Measurements from ENCODE around the gene CHPF.

Gene CHPF

GRCh38 chr2:219560037-219560892 lies 16.7 kb upstream of the CHPF start:
- Histone ChIP-seq H3K27ac (replicated peaks) (no peak overlapping the region), H3K4me3 (replicated peaks; ENCODE audit: insufficient read depth, low read length) (no peak overlapping the region), H3K27me3 (ENCODE audit: insufficient read depth, poor library complexity, severe bottlenecking) (no peaks in the 10 kb centered on the region)
- TF ChIP-seq REST (IDR thresholded peaks at IDR 0.05; ENCODE audit: insufficient replicate concordance, low read depth) = no peak
- TF ChIP-seq GABPA (IDR thresholded peaks at IDR 0.05; ENCODE audit: low read depth) = no peak
- TF ChIP-seq SPI1 (IDR thresholded peaks at IDR 0.05; ENCODE audit: borderline replicate concordance, low read depth) = no peak
- peak; percentile 31 for TF ChIP-seq CTCF (IDR thresholded peaks at IDR 0.05; ENCODE audit: insufficient read depth, low read length)
- DNase-seq (ENCODE audit: low read depth in 1 of 2, low spot score in 1 of 2) = no peak

GRCh38 chr2:219559156-219559915 lies 15.7 kb upstream of the CHPF start:
- Histone ChIP-seq H3K27ac (replicated peaks) (no peak overlapping the region), H3K27me3 (ENCODE audit: insufficient read depth, poor library complexity, severe bottlenecking) (no peaks in the 10 kb centered on the region), H3K4me3 (replicated peaks; ENCODE audit: insufficient read depth, low read length) (no peak overlapping the region)
- no peak for DNase-seq (ENCODE audit: low read depth in 1 of 2, low spot score in 1 of 2)
- TF ChIP-seq CTCF (IDR thresholded peaks at IDR 0.05; ENCODE audit: insufficient read depth, low read length) = no peak
- TF ChIP-seq POLR2AphosphoS5 (IDR thresholded peaks at IDR 0.05; ENCODE audit: low read depth) = no peak
- no peak for TF ChIP-seq SPI1 (IDR thresholded peaks at IDR 0.05; ENCODE audit: borderline replicate concordance, low read depth)
- TF ChIP-seq GABPA (IDR thresholded peaks at IDR 0.05; ENCODE audit: low read depth) = no peak

- TF ChIP-seq REST (IDR thresholded peaks at IDR 0.05; ENCODE audit: insufficient replicate concordance, low read depth) = no peak
- Histone ChIP-seq H3K27me3 (ENCODE audit: insufficient read depth, poor library complexity, severe bottlenecking) (peaks cover 5% of the 10 kb centered on the region), H3K4me3 (replicated peaks; ENCODE audit: insufficient read depth, low read length) (no peak overlapping the region), H3K27ac (replicated peaks) (no peak overlapping the region)
- no peak for DNase-seq (ENCODE audit: low read depth in 1 of 2, low spot score in 1 of 2)
Observed at GRCh38 chr2:219557791-219558785, 14.5 kb upstream of the CHPF start.

Measured in HL-60 (cell line).